ENCODE data around the gene PHF1.
"Not testable (repeated sequence)": the region's sequence is repeated elsewhere in the genome, so short reads cannot be mapped to it uniquely, and the experiment has no call there.

PHF1 gene

GRCh38 chr6:33375143-33375671 is 35.6 kb upstream of the PHF1 start:
- no peak for TF ChIP-seq PAX5 (IDR thresholded peaks at IDR 0.05; ENCODE audit: insufficient read depth, low read length, severe bottlenecking)
- TF ChIP-seq POU2F2 (IDR thresholded peaks at IDR 0.05; ENCODE audit: low read depth, low read length), result no peak
- no peak for TF ChIP-seq POLR2A (IDR thresholded peaks at IDR 0.05; ENCODE audit: low read depth, low read length)
- TF ChIP-seq SPI1 (IDR thresholded peaks at IDR 0.05; ENCODE audit: low read depth, low read length), result no peak
- no peak for TF ChIP-seq TAF1 (IDR thresholded peaks at IDR 0.05; ENCODE audit: low read depth, low read length)
- TF ChIP-seq POLR2AphosphoS5 (IDR thresholded peaks at IDR 0.05; ENCODE audit: low read depth, low read length), result no peak
- FAIRE-seq (no peak), DNase-seq (ENCODE audit: insufficient read length, low spot score) (no peak)

DNA sequence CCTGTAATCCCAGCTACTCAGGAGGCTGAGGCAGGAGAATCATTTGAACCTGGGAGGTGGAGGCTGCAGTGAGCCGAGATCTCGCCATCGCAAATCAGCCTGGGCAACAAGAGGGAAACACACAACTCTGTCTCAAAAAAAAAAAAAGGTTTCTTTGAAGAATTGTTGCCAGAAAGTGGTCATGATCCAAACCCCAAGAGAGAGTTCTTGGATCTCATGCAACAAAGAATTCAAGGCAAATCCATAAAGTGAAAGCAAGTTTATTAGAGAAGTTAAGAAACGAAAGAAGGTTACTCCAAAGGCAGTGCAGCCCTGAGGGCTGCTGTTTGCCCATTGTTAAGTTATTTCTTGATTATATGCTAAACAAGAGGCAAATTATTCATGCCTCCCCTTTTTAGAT is 33.6 kb upstream of the PHF1 start:
- FAIRE-seq (no peak), DNase-seq (ENCODE audit: insufficient read length, low spot score) (no peak)
- TF ChIP-seq SPI1 (IDR thresholded peaks at IDR 0.05; ENCODE audit: low read depth, low read length) (no peak), POLR2AphosphoS5 (IDR thresholded peaks at IDR 0.05; ENCODE audit: low read depth, low read length) (no peak), TAF1 (IDR thresholded peaks at IDR 0.05; ENCODE audit: low read depth, low read length) (no peak), PAX5 (IDR thresholded peaks at IDR 0.05; ENCODE audit: insufficient read depth, low read length, severe bottlenecking) (no peak), POLR2A (IDR thresholded peaks at IDR 0.05; ENCODE audit: low read depth, low read length) (no peak), POU2F2 (IDR thresholded peaks at IDR 0.05; ENCODE audit: low read depth, low read length) (no peak)

DNA sequence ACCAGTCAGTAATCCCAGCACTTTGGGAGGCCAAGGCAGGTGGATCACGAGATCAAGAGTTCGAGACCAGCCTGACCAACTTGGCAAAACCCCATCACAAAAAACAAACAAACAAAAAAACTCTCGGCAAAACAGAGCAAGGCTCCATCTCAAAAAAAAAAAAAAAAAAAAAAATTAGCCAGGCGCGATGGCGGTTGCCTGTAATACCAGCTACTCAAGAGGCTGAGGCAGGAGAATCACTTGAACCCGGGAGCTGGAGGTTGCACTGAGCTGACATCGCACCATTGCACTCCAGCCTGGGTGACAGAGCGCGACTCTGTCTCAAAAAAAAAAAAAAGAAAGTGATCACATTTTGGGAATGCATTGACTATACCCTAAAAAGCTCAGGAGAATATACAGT is 31.6 kb upstream of the PHF1 start:
- not testable (repeated sequence) for FAIRE-seq; DNase-seq (ENCODE audit: insufficient read length, low spot score)

DNA sequence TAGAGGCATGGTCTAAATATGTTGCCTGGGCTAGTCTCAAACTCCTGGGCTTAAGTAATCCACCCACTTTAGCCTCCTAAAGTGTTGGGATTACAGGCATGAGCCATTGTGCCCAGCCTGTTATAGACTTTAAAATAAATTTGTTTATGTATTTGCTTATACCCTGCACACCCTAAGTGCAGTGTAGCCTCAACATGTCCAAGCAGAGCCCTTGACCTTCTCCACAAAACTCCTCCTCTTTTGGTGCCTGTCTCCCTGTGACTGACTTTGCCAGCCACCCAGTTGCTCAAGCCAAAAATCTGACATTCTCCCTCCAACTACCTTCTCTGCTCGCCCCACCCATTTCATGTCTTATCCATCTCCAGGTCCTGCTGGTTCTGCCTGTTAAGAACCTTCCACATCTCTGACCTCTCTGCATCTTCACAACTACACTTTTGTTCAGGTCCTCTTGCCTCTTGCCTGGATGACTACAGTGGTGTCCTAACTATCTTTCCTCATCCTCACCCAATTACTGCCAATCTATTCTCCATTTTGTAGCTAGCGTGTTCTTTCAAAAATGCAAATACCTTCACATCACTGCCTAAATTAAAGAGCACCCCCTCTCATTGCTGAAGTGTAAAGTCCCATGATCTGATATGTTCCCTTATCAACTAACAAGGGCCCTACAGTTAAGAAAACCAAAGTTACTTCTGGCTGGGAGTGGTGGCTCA is 30.4 kb upstream of the PHF1 start:
- FAIRE-seq (no peak), DNase-seq (ENCODE audit: insufficient read length, low spot score) (no peak)
- no peak for TF ChIP-seq POLR2AphosphoS5 (IDR thresholded peaks at IDR 0.05; ENCODE audit: low read depth, low read length)
- TF ChIP-seq PAX5 (IDR thresholded peaks at IDR 0.05; ENCODE audit: insufficient read depth, low read length, severe bottlenecking), result no peak
- TF ChIP-seq SPI1 (IDR thresholded peaks at IDR 0.05; ENCODE audit: low read depth, low read length), result no peak

DNA sequence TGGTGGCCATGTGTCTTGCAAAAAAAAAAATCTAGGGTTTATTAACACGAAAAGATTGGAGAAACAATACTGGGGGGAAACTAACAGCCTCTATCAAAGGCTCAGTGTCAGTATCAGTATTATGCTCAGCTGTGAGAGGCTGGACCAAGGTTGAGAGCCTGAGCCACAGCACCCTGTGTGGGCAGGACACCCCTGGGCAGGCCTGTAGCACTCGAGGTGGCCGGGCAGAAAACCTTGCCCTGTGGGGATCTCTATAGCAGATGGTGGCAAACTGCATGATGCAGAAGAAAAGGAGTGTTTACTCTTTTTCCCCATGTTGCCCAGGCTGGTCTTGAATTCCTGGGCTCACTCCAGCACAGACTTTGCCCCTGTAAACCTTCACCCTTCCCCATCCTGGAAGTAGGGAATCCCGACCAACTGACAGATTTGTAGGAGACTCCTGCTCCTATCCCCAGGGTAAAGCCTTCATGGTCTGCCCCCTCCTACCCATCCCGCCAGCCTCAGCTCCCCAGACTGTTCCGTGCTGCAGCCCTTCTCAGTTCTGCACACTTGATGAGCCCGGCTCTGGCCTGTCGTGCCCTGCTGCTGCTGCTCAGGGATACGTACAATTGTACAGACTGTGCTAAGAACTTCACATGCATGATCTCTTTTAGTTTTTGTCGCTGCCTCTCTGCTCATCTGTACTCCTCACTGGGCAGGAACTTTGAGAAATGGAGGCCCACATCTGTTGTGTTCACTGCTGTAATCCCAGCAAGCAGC is 27.2 kb upstream of the PHF1 start:
- FAIRE-seq, result no peak
- DNase-seq (ENCODE audit: insufficient read length, low spot score), result no peak
- TF ChIP-seq POU2F2 (IDR thresholded peaks at IDR 0.05; ENCODE audit: low read depth, low read length) (no peak), SPI1 (IDR thresholded peaks at IDR 0.05; ENCODE audit: low read depth, low read length) (no peak), POLR2AphosphoS5 (IDR thresholded peaks at IDR 0.05; ENCODE audit: low read depth, low read length) (no peak), POLR2A (IDR thresholded peaks at IDR 0.05; ENCODE audit: low read depth, low read length) (no peak), PAX5 (IDR thresholded peaks at IDR 0.05; ENCODE audit: insufficient read depth, low read length, severe bottlenecking) (no peak), TAF1 (IDR thresholded peaks at IDR 0.05; ENCODE audit: low read depth, low read length) (no peak)

GRCh38 chr6:33384581-33385020 is 26.2 kb upstream of the PHF1 start:
- no peak for FAIRE-seq
- no peak for TF ChIP-seq POU2F2 (IDR thresholded peaks at IDR 0.05; ENCODE audit: low read depth, low read length)
- no peak for TF ChIP-seq POLR2AphosphoS5 (IDR thresholded peaks at IDR 0.05; ENCODE audit: low read depth, low read length)
- TF ChIP-seq SPI1 (IDR thresholded peaks at IDR 0.05; ENCODE audit: low read depth, low read length), result no peak
- TF ChIP-seq TAF1 (IDR thresholded peaks at IDR 0.05; ENCODE audit: low read depth, low read length), result no peak
- no peak for TF ChIP-seq POLR2A (IDR thresholded peaks at IDR 0.05; ENCODE audit: low read depth, low read length)
- TF ChIP-seq PAX5 (IDR thresholded peaks at IDR 0.05; ENCODE audit: insufficient read depth, low read length, severe bottlenecking), result no peak
- no peak for DNase-seq (ENCODE audit: insufficient read length, low spot score)

DNA sequence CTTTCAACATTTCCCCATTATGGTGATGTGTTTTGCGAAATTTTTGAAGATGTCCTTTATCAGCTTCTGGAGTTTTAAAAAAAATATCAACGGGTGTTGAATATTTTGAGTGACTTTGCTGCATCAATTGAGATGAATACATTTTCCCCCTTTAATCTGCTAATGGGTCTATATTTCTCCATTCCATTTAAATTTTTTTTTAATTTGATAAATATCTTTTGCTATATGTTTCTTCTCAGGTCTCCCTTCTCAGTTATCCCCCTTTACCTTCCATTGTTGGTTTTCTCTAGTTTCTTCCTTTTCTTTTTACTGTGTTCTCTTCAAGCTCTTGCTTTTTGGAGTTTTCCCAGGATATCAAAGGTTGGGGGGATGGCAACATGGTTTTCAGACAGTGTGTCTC is 20.6 kb upstream of the PHF1 start:
- FAIRE-seq, result no peak
- TF ChIP-seq POLR2A (IDR thresholded peaks at IDR 0.05; ENCODE audit: low read depth, low read length) (no peak), PAX5 (IDR thresholded peaks at IDR 0.05; ENCODE audit: insufficient read depth, low read length, severe bottlenecking) (no peak), POLR2AphosphoS5 (IDR thresholded peaks at IDR 0.05; ENCODE audit: low read depth, low read length) (no peak), POU2F2 (IDR thresholded peaks at IDR 0.05; ENCODE audit: low read depth, low read length) (no peak), TAF1 (IDR thresholded peaks at IDR 0.05; ENCODE audit: low read depth, low read length) (no peak), SPI1 (IDR thresholded peaks at IDR 0.05; ENCODE audit: low read depth, low read length) (no peak)
- no peak for DNase-seq (ENCODE audit: insufficient read length, low spot score)

DNA sequence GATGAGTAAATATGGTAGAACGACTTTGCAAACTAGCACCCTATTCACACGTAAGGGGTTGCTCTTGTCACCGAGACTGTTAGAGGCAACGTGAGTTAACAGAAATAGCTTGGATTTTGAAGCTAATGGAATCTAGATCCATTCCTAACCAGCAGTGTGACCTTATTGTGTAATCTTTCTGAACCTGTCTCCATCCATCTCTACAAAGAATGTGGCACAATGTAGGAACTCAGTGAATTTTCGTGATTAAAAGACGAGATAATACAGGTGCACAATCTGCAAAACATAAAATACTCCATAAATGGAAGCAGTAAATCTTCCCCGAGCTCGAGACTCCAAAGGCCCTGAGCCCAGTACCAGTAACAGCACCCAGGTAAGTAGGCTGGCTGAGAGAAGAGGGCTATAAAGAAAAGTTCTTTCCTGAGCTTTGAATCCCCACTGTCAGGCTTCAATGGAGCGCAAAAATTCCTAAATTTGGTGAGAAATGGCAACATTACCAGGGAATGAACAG is 20.0 kb upstream of the PHF1 start:
- peak; percentile 13 for FAIRE-seq
- TF ChIP-seq POLR2AphosphoS5 (IDR thresholded peaks at IDR 0.05; ENCODE audit: low read depth, low read length), result no peak
- TF ChIP-seq SPI1 (IDR thresholded peaks at IDR 0.05; ENCODE audit: low read depth, low read length), result no peak
- no peak for DNase-seq (ENCODE audit: insufficient read length, low spot score)

DNA sequence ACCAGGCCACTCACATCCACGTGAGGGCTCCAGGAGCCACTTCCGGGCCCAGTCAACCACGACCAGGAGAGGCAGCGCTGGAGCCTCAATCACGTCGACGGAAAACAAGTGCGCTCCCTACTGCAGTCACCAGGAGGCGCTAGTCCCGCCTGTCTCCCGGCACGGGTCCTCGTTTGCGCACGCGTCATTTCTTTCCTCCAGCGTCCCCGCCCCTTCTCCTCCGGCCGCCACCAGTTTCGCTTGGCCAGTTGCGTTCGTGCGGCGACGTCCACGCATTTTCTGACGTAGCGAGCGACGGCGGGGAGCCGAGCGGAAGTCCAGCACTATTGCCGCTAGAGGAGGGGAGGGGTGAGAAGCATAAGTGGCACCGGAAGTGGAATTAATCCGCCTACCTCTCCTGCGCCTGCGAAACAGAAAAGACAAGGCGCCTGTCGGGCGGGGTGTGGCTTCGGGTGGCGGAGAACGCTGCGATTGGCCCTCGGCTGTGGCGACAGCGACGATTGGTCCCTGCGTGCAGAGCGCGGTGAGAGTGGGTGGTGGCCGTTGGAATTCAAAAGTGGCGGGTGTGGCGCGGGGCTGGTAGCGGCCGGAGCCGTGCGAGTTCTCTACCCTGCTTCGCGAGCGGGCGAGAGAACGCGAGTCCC is 19.4 kb upstream of the PHF1 start, which contains the start of gene KIFC1:
TSS of gene KIFC1 (plus strand) at position 546 of the 644 bp plus-strand sequence. CDS start 163 bp downstream, outside the sequence.
- TF ChIP-seq POU2F2 (IDR thresholded peaks at IDR 0.05; ENCODE audit: low read depth, low read length), result peak; percentile 67
- peak; percentile 86 for TF ChIP-seq PAX5 (IDR thresholded peaks at IDR 0.05; ENCODE audit: insufficient read depth, low read length, severe bottlenecking)
- 0 out of 2 replicates have a peak, but pooled peaks have one; percentile 19 for TF ChIP-seq TAF1 (IDR thresholded peaks at IDR 0.05; ENCODE audit: low read depth, low read length)
- no peak for TF ChIP-seq POLR2A (IDR thresholded peaks at IDR 0.05; ENCODE audit: low read depth, low read length)
- peak; percentile 71 for TF ChIP-seq SPI1 (IDR thresholded peaks at IDR 0.05; ENCODE audit: low read depth, low read length)
- peak; percentile 99 for FAIRE-seq
- peak; percentile 95 for DNase-seq (ENCODE audit: insufficient read length, low spot score)
